ENCODE results near the gene PDLIM1.

- TF ChIP-seq CTCF (IDR thresholded peaks at IDR 0.05): no peak
- TF ChIP-seq POLR2A (IDR thresholded peaks at IDR 0.05): no peak
These were observed 27.0 kb downstream of the PDLIM1 start for GRCh38 chr10:95263864-95264226.
